H9 (cell line): Measurements from ENCODE around the gene GRID1. TPM values are rescaled to one million over a fixed set of nuclear protein-coding genes. Genes with fewer than 3 reads are reported as not detected.

Experiments used
- DNase-seq: peaks from one replicate; pipeline ENCODE4 v3.0.0-alpha.2; 2017
- H2AFZ ChIP-seq: one replicate; pipeline ENCODE4 v1.6.1; 2013; ENCODE audit warnings: mild to moderate bottlenecking, low read length, control low read depth, moderate library complexity
- H2AK5ac ChIP-seq: 2 replicates; pipeline ENCODE4 v1.6.1; 2013; ENCODE audit warnings: low read length, control low read depth, mixed read lengths; ENCODE audit not compliant: insufficient read length
- H2BK120ac ChIP-seq: one replicate; pipeline ENCODE4 v1.6.1; 2013; ENCODE audit warnings: low read depth, mild to moderate bottlenecking, low read length, control low read depth, inconsistent platforms; ENCODE audit not compliant: poor library complexity, severe bottlenecking
- H2BK12ac ChIP-seq: 2 replicates; pipeline ENCODE4 v1.6.1; 2013; ENCODE audit warnings: low read length, control low read depth, mixed read lengths, low read depth; ENCODE audit not compliant: insufficient read length
- H2BK15ac ChIP-seq: 2 replicates; pipeline ENCODE4 v1.6.1; 2013; ENCODE audit warnings: low read depth, low read length, control low read depth
- H2BK20ac ChIP-seq: one replicate; pipeline ENCODE4 v1.6.1; 2013; ENCODE audit warnings: low read depth, mild to moderate bottlenecking, low read length, control low read depth, inconsistent platforms; ENCODE audit not compliant: poor library complexity, severe bottlenecking
- H2BK5ac ChIP-seq: 2 replicates; pipeline ENCODE4 v1.6.1; 2013; ENCODE audit warnings: low read length, control low read depth, mixed read lengths; ENCODE audit not compliant: insufficient read length
- H3K14ac ChIP-seq: 2 replicates; pipeline ENCODE4 v1.6.1; 2013; ENCODE audit warnings: low read length, control low read depth; ENCODE audit not compliant: insufficient read depth
- H3K18ac ChIP-seq: 2 replicates; pipeline ENCODE4 v1.6.1; 2013; ENCODE audit warnings: low read depth, mild to moderate bottlenecking, mixed read lengths, low read length, control low read depth; ENCODE audit not compliant: insufficient read length
- H3K23ac ChIP-seq: 2 replicates; pipeline ENCODE4 v1.6.1; 2013; ENCODE audit warnings: low read length, control low read depth, mixed read lengths, low read depth; ENCODE audit not compliant: insufficient read length
- H3K23me2 ChIP-seq: 2 replicates; pipeline ENCODE4 v1.6.1; 2013; ENCODE audit warnings: low read depth, mild to moderate bottlenecking, mixed read lengths, low read length, control low read depth; ENCODE audit not compliant: insufficient read length, poor library complexity, severe bottlenecking
- H3K27ac ChIP-seq: 2 replicates; pipeline ENCODE4 v1.5.1; 2013; ENCODE audit warnings: low read length, control low read depth, mixed read lengths, low read depth; ENCODE audit not compliant: insufficient read length
- H3K27me3 ChIP-seq: 2 replicates; pipeline ENCODE4 v1.6.1; 2013; ENCODE audit warnings: low read length, control low read depth, inconsistent platforms; ENCODE audit not compliant: insufficient read depth
- H3K4ac ChIP-seq: 2 replicates; pipeline ENCODE4 v1.6.1; 2013; ENCODE audit warnings: low read depth, mild to moderate bottlenecking, control low read depth, inconsistent platforms, low read length, moderate library complexity
- H3K4me1 ChIP-seq: 2 replicates; pipeline ENCODE4 v1.6.1; 2013; ENCODE audit warnings: low read length, control low read depth, inconsistent platforms; ENCODE audit not compliant: insufficient read depth
- H3K4me2 ChIP-seq: 2 replicates; pipeline ENCODE4 v1.6.1; 2013; ENCODE audit warnings: low read length, control low read depth, mixed read lengths; ENCODE audit not compliant: insufficient read length, insufficient read depth
- H3K56ac ChIP-seq: 2 replicates; pipeline ENCODE4 v1.6.1; 2013; ENCODE audit warnings: low read depth, mild to moderate bottlenecking, mixed read lengths, low read length, control low read depth; ENCODE audit not compliant: insufficient read length
- H3K79me1 ChIP-seq: 2 replicates; pipeline ENCODE4 v1.6.1; 2013; ENCODE audit warnings: low read depth, mild to moderate bottlenecking, moderate library complexity, low read length, control low read depth, inconsistent platforms; ENCODE audit not compliant: insufficient read depth, poor library complexity, severe bottlenecking
- H3K79me2 ChIP-seq: 2 replicates; pipeline ENCODE4 v1.6.1; 2013; ENCODE audit warnings: low read length, control low read depth, inconsistent platforms; ENCODE audit not compliant: insufficient read depth
- H3K9ac ChIP-seq: 2 replicates; pipeline ENCODE4 v1.6.1; 2013; ENCODE audit warnings: low read length, control low read depth, mixed read lengths; ENCODE audit not compliant: insufficient read length; ENCODE audit errors: extremely low read depth
- H3K9me3 ChIP-seq: one replicate; pipeline ENCODE4 v1.6.1; 2013; ENCODE audit warnings: low read depth, low read length, inconsistent platforms; ENCODE audit not compliant: control insufficient read depth
- H3T11ph ChIP-seq: one replicate; pipeline ENCODE4 v1.6.1; 2013; ENCODE audit warnings: mild to moderate bottlenecking, low read length, control low read depth, inconsistent platforms
- H4K20me1 ChIP-seq: one replicate; pipeline ENCODE4 v1.6.1; 2013; ENCODE audit not compliant: control insufficient read depth, insufficient read length, insufficient read depth
- H4K5ac ChIP-seq: 2 replicates; pipeline ENCODE4 v1.6.1; 2013; ENCODE audit warnings: low read depth, mild to moderate bottlenecking, mixed read lengths, low read length, control low read depth; ENCODE audit not compliant: insufficient read length
- H4K8ac ChIP-seq: replicated peaks from 2 replicates; pipeline ENCODE4 v1.6.1; 2013; ENCODE audit warnings: low read length, control low read depth, mixed read lengths, low read depth; ENCODE audit not compliant: insufficient read length
- H4K91ac ChIP-seq: 2 replicates; pipeline ENCODE4 v1.6.1; 2013; ENCODE audit warnings: low read depth, mild to moderate bottlenecking, moderate library complexity, mixed read lengths, low read length, control low read depth; ENCODE audit not compliant: insufficient read length
- H3K27ac Mint-ChIP-seq, 3 experiments: 2 replicates in 2 of 3; 3 replicates in 1 of 3; pipeline ENCODE4 v1.8.0; 2020 to 2021; ENCODE audit warnings: mixed read lengths in 3 of 3, mild to moderate bottlenecking in 1 of 3, moderate library complexity in 1 of 3
- H3K27me3 Mint-ChIP-seq: 2 replicates; pipeline ENCODE4 v1.8.0; 2021; ENCODE audit warnings: low read depth, mild to moderate bottlenecking, moderate library complexity, mixed read lengths
- H3K36me3 Mint-ChIP-seq, 3 experiments: 2 replicates in 2 of 3; 3 replicates in 1 of 3; pipeline ENCODE4 v1.8.0; 2020 to 2021; ENCODE audit warnings: low read depth in 3 of 3, mixed read lengths in 3 of 3; ENCODE audit not compliant: insufficient read depth in 1 of 3
- H3K4me1 Mint-ChIP-seq, 2 experiments: 2 replicates each; pipeline ENCODE4 v1.8.0; 2020; ENCODE audit warnings: mixed read lengths in 2 of 2
- H3K4me3 Mint-ChIP-seq, 2 experiments: 2 replicates in 1 of 2; 3 replicates in 1 of 2; pipeline ENCODE4 v1.8.0; 2020 to 2021; ENCODE audit warnings: mild to moderate bottlenecking in 2 of 2, mixed read lengths in 2 of 2, moderate library complexity in 1 of 2
- H3K9me3 Mint-ChIP-seq, 2 experiments: 2 replicates in 1 of 2; 3 replicates in 1 of 2; pipeline ENCODE4 v1.8.0; 2020; ENCODE audit warnings: mild to moderate bottlenecking in 2 of 2, mixed read lengths in 2 of 2, moderate library complexity in 1 of 2
- CTCF ChIP-seq: fragments of 200-600 bp; sonication (generic); conservative IDR thresholded peaks from 3 replicates; pipeline ENCODE4 v1.8.0; 2021; ENCODE audit warnings: antibody characterized with exemption, mild to moderate bottlenecking
- WGBS: extraction: QIAGEN DNeasy Blood & Tissue Kit; methylation state at CpG from one replicate; pipeline ENCODE4 v1.1.7; 2013; ENCODE audit warnings: missing lambda C conversion rate, low lambda C conversion rate, mixed read lengths; ENCODE audit not compliant: insufficient read length; ENCODE audit errors: extremely low coverage; 5-methylcytosine and 5-hydroxymethylcytosine counted together
- total RNA-seq: library from RNA; stranded (reverse); gene quantifications from 2 replicates; pipeline ENCODE4 v1.2.1, GENCODE V29; 2021

GRID1 gene
- total RNA-seq, 1 experiment from 2014 or later, result 0.35 TPM

- H3K9ac ChIP-seq, result no peak overlapping the region
- no peak overlapping the region for H4K5ac ChIP-seq
- no peak overlapping the region for H3K27ac ChIP-seq
- Mint-ChIP-seq H3K4me3 (no peak overlapping the region), H3K9me3 (no peaks in the 10 kb centered on the region), H3K27me3 (no peaks in the 10 kb centered on the region; the same call in 1 of the 2 replicates), H3K4me1 (no peaks in the 10 kb centered on the region; a peak in 1 of 4 replicates), H3K27ac (no peak overlapping the region), H3K36me3 (no peaks in the 10 kb centered on the region)
- no peak overlapping the region for H2AFZ ChIP-seq
- no peak overlapping the region for H4K91ac ChIP-seq
- no peak overlapping the region for H2BK12ac ChIP-seq
- no peaks in the 10 kb centered on the region for H3K79me2 ChIP-seq
- TF ChIP-seq CTCF, result no peak
- H3K27me3 ChIP-seq, result no peaks in the 10 kb centered on the region
- no peak overlapping the region for H3K56ac ChIP-seq
- no peak overlapping the region for H3K18ac ChIP-seq
- no peaks in the 10 kb centered on the region for H3K9me3 ChIP-seq
- DNase-seq, result no peak
- no peaks in the 10 kb centered on the region for H3K79me1 ChIP-seq
- no peak overlapping the region for H4K8ac ChIP-seq
- no peak overlapping the region for H3K4me2 ChIP-seq
- H3K4me1 ChIP-seq, result no peaks in the 10 kb centered on the region
- H2AK5ac ChIP-seq, result no peak overlapping the region
- no peak overlapping the region for H3K23ac ChIP-seq
- H3T11ph ChIP-seq, result no peak overlapping the region
- H3K23me2 ChIP-seq, result no peaks in the 10 kb centered on the region
- no peak overlapping the region for H3K4ac ChIP-seq
- no peak overlapping the region for H3K14ac ChIP-seq
- H2BK15ac ChIP-seq, result no peak overlapping the region
- H2BK20ac ChIP-seq, result no peak overlapping the region
- no peaks in the 10 kb centered on the region for H4K20me1 ChIP-seq
- WGBS, result no CpG with 5 or more reads among the region's 5 CpGs
- no peak overlapping the region for H2BK120ac ChIP-seq
- H2BK5ac ChIP-seq, result no peak overlapping the region
Observed at GRCh38 chr10:85784792-85785191, 581.8 kb downstream of the GRID1 start.
